CD4-positive, alpha-beta T cell treated with Interleukin-17A for 4 hours (primary cell): ENCODE data around the gene NR1D1.
"Not testable (repeated sequence)": the region's sequence is repeated elsewhere in the genome, so short reads cannot be mapped to it uniquely, and the experiment has no call there.

Source experiments
- DNase-seq: peaks from one replicate; pipeline ENCODE4 v3.0.0-alpha.2; 2020; ENCODE audit warnings: mixed read lengths

Gene NR1D1

DNA sequence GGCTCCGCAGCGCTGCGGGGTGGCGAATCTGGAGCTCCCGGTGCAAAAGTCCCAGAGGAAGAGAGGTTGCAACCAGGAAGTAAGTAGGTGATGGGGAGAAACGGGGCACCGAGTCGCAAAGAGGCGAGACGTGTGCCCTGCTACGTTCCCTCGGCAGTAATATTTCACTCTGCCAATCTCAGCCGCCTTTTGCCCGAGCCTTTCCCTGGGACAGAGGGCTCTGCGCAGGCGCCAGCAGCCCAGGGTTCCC lies at the start of gene NR1D1:
TSS of gene NR1D1 (minus strand) at position 171 of the 250 bp plus-strand sequence. CDS start 495 bp downstream, outside the sequence.
- DNase-seq, result no peak

DNA sequence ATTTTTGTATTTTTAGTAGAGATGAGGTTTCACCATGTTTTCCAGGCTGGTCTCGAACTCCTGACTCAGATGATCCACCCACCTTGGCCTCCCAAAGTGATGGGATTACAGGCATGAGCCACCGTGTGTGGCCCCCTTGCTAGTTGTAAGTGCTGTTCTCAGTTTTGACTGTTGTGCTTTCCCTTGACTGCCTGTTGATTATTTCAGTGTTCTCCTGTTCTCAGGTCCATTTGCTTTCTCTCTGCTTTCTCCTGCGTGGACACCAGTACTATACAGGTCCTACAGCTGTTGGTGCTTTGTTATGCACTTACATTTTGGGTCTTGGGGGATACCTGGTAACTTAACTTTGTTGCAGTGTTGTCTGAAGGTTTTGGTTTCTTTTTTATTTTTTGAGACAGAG lies 48.1 kb upstream of the NR1D1 start:
- DNase-seq, result no peak

DNA sequence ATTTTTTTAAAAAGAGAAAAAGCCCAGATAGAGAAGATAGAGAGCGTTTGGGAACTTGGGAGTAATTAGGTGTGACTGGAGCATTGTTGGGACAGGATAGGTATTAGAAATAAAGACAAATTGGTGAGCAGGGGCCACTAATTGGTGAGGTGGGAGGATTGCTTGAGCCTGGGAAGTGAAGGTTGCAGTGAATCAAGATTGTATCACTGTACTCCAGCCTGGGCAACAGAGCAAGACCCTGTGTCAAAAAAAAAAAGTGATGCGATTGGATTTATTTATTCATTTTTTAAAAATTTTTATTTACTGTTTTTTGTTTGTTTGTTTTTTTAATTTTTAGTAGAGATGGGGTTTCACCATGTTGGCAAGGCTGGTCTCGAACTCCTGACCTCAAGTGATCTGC lies 45.1 kb upstream of the NR1D1 start:
- DNase-seq, result no peak

DNA sequence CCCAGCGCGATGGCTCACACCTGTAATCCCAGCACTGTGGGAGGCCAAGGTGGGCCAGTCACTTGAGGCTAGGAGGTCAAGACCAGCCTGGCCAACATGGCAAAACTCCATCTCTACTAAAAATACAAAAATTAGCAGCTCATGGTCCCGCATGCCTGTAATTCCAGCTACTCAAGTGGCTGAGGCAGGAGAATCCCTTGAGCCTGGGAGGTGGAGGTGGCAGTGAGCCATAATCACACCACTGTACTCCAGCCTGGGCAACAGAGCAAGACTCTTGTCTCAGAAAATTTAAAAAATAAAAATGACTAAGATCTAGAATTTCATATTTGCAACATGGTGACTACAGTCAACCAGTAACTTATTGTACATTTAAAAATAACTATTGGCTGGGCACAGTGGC lies 42.8 kb upstream of the NR1D1 start:
- DNase-seq, result not testable (repeated sequence)

DNA sequence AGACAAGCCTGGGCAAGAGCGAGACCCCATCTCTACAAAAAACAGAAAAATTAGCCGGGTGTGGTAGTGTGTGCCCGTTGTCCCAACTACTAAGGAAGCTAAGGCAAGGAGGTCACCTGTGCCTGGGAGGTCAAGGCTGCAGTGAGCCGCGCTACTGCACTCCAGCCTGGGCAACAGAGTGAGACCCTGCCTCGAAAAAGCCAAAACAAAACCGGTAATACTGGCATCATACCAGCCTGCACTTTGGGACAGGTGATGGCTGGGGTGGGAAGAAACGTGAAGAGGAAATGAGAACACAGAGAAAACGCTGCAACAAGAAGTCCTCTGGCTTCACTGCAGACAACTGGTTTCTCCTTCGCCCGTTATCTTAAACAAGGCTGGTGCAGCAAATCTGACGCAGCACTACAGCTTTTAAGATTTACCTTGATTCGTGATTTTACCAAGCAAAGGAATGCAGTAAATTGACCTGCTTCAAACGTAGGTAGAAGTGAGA lies 39.2 kb upstream of the NR1D1 start:
- no peak for DNase-seq

DNA sequence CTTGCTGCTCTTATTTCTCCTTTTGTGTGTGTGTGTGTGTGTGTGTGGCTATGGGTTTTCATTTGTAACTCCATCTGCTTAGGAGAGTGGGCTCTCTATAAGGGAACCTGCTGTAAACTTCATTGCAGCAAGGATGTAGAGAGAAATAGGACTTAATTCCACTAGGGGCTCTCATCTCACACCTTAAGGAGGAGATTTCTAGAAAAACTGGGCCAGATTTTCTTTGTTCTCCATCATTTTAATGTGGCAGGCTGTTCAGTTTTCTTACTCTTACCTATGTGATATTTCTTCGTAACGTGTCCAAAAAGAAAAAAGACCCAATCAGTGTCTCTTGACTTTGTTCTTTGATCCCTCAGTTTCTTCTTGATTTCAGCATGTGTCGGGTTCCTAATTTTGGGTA lies 35.4 kb upstream of the NR1D1 start:
- no peak for DNase-seq

DNA sequence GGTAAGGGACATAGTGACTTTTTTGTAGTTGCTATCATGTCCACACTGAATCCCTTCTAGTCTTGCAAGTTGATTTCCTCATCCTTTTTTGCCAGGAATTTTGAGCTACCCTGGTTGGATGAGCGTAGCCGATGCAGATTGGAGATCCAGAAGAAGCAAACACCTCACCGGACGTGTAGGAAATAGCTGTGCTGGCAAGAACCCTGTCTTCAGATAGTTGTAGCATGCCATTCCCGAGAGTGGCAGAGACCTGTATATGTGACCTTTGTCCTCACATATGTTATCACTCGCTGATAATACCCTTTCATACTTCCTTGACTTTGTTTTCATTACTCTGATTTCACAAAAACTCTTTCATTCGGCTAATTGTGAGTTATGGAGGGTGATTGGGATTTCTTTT lies 33.8 kb upstream of the NR1D1 start:
- no peak for DNase-seq

DNA sequence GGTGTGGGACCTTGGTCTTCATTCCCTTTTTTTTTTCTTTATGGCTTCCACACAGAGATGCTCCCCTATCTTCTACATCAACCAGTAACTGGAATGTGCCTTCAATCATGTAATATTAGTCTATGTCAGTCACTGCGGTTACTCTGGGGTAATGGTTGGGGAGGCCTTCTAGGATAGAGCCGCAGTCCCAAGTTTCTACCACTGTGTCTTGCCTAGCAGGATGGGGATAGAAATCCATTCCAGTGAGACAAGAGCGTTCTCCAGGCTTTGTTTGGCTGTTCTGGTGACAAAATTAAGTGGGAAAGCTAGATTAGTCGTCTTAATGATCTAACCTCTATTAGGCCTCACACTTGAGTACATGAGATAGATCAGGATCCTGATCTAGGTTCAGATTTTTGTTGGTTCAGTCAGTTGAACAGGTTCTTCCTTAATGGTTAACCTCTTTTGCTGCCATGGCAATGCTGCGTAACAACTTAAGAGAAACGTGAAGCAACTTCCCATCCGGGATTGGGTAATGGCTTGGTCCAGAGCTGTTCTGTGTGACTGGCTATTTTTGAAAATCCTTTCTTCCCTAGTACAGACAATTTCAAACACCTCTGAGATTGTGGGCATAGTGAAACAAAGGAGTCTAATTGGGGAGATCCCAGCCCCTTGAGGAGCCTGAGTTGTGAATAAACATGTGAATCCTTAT lies 30.1 kb upstream of the NR1D1 start:
- DNase-seq, result no peak

DNA sequence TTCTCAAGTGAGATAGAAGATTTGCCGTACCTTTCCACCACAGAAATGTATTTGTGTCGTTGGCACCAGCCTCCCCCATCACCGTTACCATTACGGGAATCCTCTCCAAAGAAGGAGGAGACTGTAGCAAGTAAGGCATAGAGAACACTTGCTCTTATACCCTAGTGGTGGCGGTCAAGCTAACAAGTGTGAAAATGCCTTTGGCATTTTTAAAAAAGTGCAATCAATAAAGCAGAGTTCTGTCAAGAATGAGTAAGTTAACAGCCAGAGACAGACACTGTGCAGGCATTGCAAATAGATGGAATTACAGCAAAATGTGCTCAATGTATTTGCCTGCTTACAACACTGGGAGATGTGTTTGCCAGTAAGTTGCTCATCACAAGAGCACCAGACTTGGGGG lies 29.1 kb upstream of the NR1D1 start:
- DNase-seq, result no peak

DNA sequence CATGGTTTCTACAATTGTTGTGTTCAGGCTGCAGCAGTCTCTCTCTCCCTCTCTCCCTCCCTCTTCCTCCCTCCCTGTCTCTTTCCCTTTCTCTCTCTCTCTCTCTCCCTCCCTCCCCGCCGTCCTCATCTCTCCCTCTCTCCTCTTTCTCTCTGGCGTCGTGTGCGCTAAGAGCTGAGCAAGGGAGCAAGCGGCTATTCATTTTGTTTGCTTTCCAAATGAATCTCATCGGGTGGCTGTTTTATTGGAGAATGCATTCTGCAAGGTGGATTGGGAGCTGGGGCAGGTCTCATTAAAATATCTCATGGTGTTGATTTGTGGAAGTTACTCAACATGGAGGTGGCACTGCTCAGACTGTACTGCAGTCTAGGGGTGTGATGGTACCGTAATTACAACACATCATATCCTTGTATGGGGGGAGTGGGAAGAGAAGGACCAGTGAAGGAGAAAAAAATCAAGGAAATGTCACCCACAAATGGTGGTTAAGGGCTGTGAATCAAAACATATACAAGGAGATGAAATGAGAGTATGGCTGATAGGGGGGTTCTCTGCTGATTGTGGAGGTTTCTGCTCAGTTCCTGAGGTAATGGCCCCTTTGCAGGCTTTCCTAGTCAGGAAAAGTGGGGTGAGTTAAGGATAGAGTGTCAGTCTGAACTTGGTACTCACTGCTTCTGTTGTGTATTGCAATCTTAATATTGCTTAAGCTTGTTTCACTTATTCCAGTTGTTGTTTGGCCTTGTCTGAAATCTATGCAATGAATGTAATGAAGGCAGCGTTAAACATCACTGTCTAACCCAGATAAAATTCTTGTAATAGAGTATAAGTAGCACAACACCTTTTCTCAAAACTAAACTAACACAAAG lies 24.1 kb upstream of the NR1D1 start:
- no peak for DNase-seq

DNA sequence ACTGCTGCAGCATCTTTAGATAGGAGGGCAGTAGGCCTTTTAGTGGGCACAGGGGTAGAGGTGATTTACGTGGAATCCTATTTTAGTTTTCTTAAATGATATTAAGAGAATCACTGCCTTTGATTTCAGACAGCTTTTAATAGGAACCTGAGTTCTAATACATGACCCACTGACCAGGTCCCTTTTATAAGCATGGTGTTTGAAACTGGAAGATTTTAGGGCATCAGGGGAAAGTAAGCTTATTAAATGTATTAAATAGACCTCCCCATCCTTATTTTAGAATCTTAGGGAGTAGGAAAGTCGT lies 23.4 kb upstream of the NR1D1 start:
- no peak for DNase-seq

DNA sequence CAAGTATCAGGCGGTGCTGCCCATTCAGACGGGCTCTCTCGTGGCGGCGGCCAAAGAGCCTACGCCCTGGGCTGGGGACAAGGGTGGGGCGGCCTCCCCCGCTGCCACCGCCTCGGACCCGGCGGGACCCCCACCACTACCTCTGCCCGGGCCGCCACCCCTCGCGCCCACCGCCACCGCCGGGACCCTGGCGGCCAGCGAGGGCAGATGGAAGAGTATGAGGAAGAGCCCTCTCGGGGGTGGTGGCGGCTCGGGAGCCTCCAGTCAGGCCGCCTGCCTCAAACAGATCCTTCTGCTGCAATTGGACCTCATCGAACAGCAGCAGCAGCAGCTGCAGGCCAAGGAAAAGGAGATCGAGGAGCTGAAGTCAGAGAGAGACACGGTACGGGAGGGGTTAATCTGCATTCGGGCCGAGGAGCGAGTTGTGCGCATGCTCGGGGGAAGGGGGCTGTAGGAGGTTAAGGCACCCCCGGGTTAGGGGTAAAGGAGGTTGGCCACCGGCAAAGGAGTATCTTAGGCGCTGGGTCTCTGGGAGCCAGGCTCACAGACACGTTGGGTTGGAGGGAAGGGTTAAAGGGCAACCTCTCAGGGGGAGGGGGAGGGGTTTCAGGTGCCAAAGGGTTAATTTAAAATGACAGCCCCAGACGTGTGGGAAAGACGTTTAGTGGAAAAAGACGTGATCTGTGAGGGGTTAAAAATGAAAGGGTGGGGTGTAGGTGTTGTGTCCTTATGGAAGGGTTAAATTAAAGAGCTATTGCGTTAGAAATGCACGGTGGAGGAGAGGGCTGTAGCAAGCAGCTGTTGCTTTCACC lies 22.8 kb upstream of the NR1D1 start:
- peak; percentile 67 for DNase-seq

DNA sequence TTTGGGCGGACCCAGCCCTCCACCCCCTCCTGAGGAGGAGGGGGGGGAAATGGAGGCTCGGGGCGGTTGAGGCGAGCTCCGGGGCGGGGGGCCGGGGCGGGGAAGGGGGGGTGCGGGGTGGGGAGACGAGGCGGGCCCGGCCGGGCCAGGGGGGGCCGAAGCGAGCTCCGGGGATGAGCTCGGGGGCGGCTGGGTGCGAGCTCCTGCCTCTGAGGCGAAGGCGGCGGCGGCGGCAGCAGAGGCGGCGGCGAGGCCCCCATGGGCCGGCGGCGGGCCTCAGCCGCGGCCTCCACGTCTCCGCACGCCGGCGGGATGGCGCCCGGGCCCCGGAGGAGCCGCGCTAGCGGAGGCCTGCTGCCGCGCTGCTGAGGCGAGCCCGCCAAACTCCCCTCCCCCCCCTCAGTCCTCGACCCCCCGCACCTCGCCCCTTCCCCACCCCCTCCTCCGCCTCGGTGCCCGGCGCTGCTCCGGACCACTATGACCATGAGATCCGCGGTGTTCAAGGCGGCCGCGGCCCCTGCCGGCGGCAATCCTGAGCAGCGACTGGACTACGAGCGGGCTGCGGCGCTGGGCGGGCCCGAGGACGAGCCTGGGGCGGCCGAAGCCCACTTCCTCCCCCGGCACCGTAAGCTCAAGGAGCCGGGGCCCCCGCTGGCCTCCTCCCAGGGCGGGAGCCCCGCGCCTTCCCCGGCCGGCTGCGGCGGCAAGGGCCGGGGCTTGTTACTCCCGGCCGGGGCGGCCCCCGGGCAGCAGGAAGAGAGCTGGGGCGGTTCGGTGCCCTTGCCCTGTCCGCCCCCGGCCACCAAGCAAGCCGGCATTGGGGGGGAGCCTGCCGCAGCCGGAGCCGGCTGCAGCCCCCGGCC lies 22.0 kb upstream of the NR1D1 start:
- peak; percentile 71 for DNase-seq

DNA sequence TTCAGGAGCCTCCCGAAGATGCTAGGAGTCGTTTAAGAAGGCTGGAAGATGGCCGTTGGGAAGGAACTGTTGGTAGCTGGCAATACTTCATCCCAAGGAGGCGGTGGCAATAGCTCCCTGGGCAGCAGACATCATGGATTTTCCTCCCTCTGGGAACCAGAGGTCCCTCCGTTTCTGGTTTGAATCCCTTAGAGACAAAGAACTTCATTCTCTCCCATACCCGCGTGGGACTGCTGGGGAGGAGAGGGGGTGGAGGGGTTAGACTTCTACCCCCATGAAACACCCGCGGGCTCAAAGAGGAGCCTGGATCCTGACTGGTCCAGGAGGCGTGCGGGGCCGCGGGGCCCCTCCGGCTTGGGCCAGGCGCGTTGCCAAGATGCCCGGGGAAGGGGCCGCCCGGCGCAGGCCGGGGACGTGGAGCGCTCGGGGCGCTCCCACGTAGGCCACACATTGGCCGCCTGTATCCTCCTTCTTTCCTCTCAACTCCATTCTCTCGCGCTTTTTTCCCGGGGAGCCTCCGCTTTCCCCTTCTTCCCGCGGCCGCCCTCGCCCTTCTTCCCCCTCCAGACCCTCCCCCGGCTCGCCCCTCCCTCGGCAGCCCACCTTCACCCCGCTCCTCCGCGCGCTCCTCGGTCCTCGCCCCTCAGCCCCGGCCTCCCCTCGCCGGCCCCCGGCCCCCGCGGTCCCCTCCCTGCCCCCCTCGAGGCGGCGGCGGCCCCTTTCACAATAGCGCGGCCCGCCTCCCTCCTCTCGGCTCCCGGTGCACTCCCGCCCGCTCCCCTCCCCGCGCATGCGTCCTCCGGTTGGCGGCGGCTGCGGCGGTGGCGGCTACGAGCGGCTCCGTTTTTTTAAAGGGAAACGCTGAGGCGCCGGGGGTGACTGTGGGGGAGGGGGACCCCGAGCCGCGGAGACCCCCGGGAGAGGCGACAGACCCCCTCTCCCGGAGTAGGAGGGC lies 21.1 kb upstream of the NR1D1 start, which contains the start of gene MSL1:
TSS of gene MSL1 (plus strand) at position 791 of the 955 bp plus-strand sequence. CDS start 642 bp downstream, outside the sequence.
- DNase-seq, result peak; percentile 89

DNA sequence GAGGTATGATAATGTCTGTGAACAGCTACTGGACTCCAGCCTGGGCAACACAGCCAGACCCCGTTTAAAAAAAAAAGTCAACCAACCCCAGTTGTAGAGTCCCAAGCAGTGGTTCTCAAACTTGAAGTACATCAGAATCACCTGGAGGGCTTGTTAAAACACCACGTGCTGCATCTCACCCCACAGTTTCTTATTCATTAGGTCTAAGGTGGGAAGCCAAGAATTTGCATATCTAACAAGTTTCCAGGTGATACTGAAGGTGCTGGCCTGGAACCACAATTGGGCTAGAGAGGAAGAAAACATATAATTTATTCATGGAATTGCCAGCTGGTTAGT lies 14.7 kb upstream of the NR1D1 start:
- no peak for DNase-seq

DNA sequence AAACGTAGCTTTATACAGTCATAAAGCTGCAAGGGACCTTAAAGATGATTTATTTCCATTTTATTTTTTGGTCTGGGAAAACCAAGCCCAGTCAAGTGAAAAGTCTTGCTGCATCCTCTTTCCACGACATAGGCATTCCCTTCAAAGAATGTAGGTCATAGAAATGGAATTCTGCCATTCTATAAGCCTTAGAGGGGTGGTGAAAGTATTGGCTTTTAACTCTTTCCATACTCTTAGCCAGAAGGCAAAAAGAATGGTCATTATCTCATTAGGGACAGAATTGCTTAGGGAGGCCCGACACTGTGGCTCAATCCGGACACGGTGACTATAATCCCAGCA lies 13.5 kb upstream of the NR1D1 start:
- no peak for DNase-seq

DNA sequence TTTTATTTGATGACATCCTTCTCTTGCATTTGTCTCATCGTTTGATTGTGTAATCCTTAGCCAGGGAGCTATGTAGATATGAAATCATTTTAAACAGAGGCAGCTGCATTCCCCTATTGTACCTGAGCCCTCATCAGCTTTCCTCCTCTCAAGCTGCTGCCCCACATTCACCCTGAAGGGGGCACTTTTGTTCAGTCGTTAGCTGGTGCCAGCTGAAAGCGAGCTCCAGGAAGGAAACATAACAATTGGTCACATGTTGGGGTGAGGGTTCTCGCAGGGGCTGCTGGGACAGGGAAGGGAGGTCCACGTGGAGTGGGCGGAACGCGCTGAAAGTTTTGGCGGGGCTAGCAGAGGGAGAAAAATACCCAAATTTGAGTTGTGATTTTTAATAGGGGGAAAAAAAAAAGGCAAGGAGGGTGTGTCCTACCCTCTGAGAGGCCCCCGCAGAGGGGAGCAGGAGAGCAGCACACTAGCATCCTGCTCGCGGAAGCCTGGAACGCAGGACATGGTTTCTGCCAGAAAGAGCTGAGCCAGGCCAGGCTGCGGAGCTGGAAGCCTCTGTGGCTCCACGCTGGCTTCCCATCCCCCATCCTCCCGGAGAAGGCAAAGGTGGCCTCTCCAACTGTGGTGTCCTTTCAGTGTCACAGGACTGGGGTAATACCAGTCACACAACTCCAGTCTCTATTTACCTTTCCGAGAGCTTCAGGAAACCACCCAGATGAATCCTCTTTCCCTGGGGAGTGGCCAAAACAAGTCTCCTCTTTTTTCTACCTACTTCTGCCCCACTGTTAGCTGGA lies 12.9 kb upstream of the NR1D1 start:
- DNase-seq, result peak; percentile 91

DNA sequence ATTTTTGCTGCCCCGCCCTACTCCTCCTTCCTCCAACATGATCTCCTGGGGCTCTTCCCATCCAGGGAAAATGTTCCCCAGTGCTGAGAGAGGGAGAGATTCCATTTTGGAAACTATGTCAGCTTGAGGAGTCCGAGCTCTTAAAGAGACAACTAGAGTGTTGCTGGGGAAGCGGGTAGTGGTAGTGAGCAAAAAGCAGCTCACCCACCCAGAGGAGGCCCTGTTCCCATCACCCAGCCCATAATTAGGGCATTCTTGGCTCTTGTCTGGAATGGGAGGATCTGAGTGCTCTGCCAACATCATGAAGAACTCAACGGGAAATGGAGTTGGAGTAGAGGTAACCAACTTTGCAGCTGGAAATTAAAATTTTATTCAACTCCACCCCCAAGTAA lies 12.3 kb upstream of the NR1D1 start:
- no peak for DNase-seq

DNA sequence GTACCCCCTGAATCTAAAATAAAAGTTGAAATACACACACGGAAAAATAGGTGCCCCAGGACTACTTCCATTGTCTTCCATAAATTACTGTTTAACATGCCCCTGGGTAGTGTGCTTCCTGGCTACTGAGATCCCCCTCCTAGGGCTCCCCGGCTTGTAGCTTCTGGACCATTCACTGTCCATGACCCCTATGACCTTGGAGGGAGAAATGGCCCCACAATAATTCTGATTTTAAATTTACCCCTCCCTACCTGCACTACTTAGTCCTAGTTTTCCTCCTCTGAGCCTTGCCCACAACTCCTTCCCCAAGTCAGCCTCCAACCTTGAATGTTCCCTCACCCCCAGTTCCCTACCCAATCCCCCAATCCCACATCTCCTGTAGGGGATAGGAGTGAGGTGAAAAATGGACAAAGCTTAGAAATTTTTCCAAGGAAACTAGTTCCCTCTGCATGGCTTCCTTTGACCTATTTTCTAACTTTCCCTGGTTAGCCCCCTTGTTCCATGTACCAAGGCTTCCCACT lies 11.9 kb upstream of the NR1D1 start:
- no peak for DNase-seq
